ENCODE data around the gene ARMC8.

ARMC8 gene

DNA sequence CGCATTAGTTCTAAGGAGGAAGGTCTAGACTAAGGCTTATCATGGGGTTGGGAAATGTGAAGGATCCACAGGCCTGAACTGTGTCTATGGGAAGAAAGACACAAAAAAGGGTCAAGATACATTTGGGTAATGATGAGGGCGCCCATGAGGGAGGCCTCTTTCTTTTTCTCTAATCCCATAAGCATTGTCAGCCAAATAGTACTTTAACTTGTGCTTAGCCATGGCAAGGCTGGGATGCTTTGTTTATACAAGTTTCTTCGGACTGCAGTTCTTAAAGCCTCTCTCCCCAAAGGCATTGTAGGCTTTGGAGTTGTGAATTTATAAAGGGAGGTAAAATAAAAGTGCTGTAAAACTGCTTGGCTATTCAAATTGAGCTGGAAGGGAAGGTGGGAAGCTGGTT, 23.4 kb downstream of the ARMC8 start:
- DNase-seq (ENCODE audit: low spot score) = no peak
- TF ChIP-seq, protein P1, sequence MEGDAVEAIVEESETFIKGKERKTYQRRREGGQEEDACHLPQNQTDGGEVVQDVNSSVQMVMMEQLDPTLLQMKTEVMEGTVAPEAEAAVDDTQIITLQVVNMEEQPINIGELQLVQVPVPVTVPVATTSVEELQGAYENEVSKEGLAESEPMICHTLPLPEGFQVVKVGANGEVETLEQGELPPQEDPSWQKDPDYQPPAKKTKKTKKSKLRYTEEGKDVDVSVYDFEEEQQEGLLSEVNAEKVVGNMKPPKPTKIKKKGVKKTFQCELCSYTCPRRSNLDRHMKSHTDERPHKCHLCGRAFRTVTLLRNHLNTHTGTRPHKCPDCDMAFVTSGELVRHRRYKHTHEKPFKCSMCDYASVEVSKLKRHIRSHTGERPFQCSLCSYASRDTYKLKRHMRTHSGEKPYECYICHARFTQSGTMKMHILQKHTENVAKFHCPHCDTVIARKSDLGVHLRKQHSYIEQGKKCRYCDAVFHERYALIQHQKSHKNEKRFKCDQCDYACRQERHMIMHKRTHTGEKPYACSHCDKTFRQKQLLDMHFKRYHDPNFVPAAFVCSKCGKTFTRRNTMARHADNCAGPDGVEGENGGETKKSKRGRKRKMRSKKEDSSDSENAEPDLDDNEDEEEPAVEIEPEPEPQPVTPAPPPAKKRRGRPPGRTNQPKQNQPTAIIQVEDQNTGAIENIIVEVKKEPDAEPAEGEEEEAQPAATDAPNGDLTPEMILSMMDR (IDR thresholded peaks at IDR 0.05) = no peak

GRCh38 chr3:138213398-138214085, 26.4 kb downstream of the ARMC8 start:
- TF ChIP-seq, protein P1 (IDR thresholded peaks at IDR 0.05) = no peak
- H3K4me3 ChIP-seq = no peak overlapping the region
- no peak for DNase-seq (ENCODE audit: low spot score)
- no peak overlapping the region for H3K27ac ChIP-seq

More for the DNA sequence above, 23.4 kb downstream of the ARMC8 start:
- H3K4me3 ChIP-seq = no peak overlapping the region
- H3K27ac ChIP-seq = no peak overlapping the region

- H3K27ac ChIP-seq = no peak overlapping the region
- no peak for DNase-seq (ENCODE audit: low spot score)
- no peak overlapping the region for H3K4me3 ChIP-seq
- TF ChIP-seq, protein P1 (IDR thresholded peaks at IDR 0.05) = no peak
These were observed 32.2 kb downstream of the ARMC8 start for GRCh38 chr3:138219255-138219654.

DNA sequence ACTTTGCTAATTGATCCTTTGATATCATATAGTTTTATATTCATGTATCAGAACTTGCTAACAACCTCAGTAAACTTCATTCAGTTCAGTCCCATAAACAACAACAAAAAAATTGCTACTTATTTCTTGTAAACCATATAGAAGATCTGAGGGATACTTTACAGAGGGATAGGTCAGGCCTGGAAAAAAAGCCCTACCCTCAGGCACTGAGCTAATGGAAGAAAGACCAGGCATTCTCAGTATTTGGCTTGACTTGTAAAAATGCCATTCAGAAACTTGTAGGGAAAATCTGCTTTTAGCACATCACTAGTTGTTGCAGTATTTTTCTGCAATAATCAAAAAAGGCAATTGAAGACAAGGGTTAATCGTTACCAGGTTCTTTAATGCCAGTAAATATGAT, 33.1 kb downstream of the ARMC8 start:
- no peak overlapping the region for H3K4me3 ChIP-seq
- no peak overlapping the region for H3K27ac ChIP-seq
- no peak for DNase-seq (ENCODE audit: low spot score)
- TF ChIP-seq, protein P1 (IDR thresholded peaks at IDR 0.05) = no peak

DNA sequence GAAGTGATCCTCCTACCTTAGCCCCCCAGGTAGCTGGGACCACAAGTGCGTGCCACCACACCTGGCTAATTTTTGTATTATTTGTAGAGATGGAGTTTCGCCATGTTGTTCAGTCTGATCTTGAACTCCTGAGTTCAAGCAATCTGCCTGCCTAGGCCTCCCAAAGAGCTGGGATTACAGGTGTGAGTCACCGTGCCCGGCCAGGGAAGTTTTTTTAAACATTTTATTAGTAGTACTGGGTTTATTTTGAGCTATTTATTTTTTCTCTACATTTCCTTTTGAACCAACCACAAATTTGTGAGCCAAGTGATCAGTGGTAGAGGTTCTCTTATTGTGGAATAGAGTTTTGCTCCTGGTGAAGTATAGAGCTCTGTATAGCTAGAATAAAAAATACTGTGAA, 33.7 kb downstream of the ARMC8 start:
- no peak overlapping the region for H3K27ac ChIP-seq
- no peak overlapping the region for H3K4me3 ChIP-seq
- TF ChIP-seq, protein P1 (IDR thresholded peaks at IDR 0.05) = no peak
- no peak for DNase-seq (ENCODE audit: low spot score)

GRCh38 chr3:138222131-138222941, 35.2 kb downstream of the ARMC8 start:
- Histone ChIP-seq H3K4me3 (no peak overlapping the region), H3K27ac (no peak overlapping the region)
- no peak for DNase-seq (ENCODE audit: low spot score)
- TF ChIP-seq, protein P1 (IDR thresholded peaks at IDR 0.05) = no peak

DNA sequence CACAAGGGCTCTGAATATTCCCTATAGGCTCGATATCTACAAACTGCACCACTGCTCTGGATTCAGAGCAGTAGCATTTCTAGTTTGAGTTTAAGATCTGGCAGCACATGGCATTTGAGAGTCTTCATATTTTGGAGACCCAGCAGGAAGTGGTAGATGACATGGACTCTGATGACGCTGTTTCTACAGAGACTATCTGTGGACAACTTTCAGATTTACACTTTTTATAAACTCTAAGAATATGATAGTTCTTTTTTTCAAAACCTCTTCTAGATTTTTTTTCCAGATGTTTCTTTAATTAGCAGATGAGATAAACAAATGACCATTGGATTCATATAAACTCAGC, 35.8 kb downstream of the ARMC8 start:
- TF ChIP-seq, protein P1 (IDR thresholded peaks at IDR 0.05) = no peak
- Histone ChIP-seq H3K4me3 (no peak overlapping the region), H3K27ac (peak overlapping the region in 1 of 2 donors; percentile 17)
- no peak for DNase-seq (ENCODE audit: low spot score)

All from coronary artery (tissue), 2 donors.